Thyroid gland (tissue), 4 donors: ENCODE measurements around the gene IL12RB2. TPM values are rescaled to one million over a fixed set of nuclear protein-coding genes. Genes with fewer than 3 reads are reported as not detected.
"Not testable (repeated sequence)": the region's sequence is repeated elsewhere in the genome, so short reads cannot be mapped to it uniquely, and the experiment has no call there.

ENCODE experiments used
- DNase-seq, 2 donors: peaks; one replicate each; pipeline ENCODE4 v3.0.0-alpha.2; 2019
- H3K27ac ChIP-seq, 3 donors: fragments of 200-600 bp; sonication (generic); 1 replicate in 2 of 3; 2 replicates in 1 of 3; pipeline ENCODE4 v1.5.1; 2016 to 2019; ENCODE audit warnings: mild to moderate bottlenecking in 1 of 3, moderate library complexity in 1 of 3
- H3K27me3 ChIP-seq: fragments of 200-600 bp; sonication (generic); one replicate; pipeline ENCODE4 v1.5.1; 2019
- H3K36me3 ChIP-seq, 2 donors: fragments of 200-600 bp; sonication (generic); one replicate each; pipeline ENCODE4 v1.5.1; 2016 to 2019
- H3K4me1 ChIP-seq, 2 donors: fragments of 200-600 bp; sonication (generic); one replicate each; pipeline ENCODE4 v1.5.1; 2017 to 2019
- H3K4me3 ChIP-seq, 3 donors: fragments of 200-600 bp; sonication (generic); replicated peaks in 1 of 3; 1 replicate in 2 of 3; 2 replicates in 1 of 3; pipeline ENCODE4 v1.5.1; 2016; ENCODE audit warnings: mild to moderate bottlenecking in 1 of 3
- H3K9me3 ChIP-seq: fragments of 200-600 bp; sonication (generic); one replicate; pipeline ENCODE4 v1.5.1; 2017
- POLR2A ChIP-seq, 2 donors: fragments of 450-650 bp; IDR thresholded peaks; one replicate each; pipeline ENCODE4 v1.6.1; 2017; ENCODE audit warnings: antibody characterized with exemption in 2 of 2, mild to moderate bottlenecking in 2 of 2, moderate library complexity in 1 of 2
- WGBS, 2 donors: methylation state at CpG; one replicate each; pipeline ENCODE4 v1.1.5; 2017; 5-methylcytosine and 5-hydroxymethylcytosine counted together
- intact Hi-C: fragments of 100-400 bp; cut with DNase I; formaldehyde crosslinking; loops from one replicate; pipeline ENCODE4 v1.15.1; 2023
- total RNA-seq, 4 donors: library from RNA; depleted of rRNA; stranded (reverse); fragments of >200 nt; gene quantifications; one replicate each; pipeline ENCODE4 v1.2.3, GENCODE V29; 2016
- TF ChIP-seq, protein P1 (sequence below), 6 experiments: fragments of 200-600 bp in 3 of 6; fragments of 450-650 bp in 3 of 6; sonication (generic) in 3 of 6; IDR thresholded peaks; one replicate each; pipeline ENCODE4 v1.5.1; 2016 to 2019; ENCODE audit warnings: antibody characterized with exemption in 6 of 6, mild to moderate bottlenecking in 2 of 6, inconsistent platforms in 1 of 6, moderate library complexity in 1 of 6

Gene IL12RB2
- total RNA-seq, 4 donors from 2014 or later, result 0.45 to 4.3 (median 0.93) TPM

DNA sequence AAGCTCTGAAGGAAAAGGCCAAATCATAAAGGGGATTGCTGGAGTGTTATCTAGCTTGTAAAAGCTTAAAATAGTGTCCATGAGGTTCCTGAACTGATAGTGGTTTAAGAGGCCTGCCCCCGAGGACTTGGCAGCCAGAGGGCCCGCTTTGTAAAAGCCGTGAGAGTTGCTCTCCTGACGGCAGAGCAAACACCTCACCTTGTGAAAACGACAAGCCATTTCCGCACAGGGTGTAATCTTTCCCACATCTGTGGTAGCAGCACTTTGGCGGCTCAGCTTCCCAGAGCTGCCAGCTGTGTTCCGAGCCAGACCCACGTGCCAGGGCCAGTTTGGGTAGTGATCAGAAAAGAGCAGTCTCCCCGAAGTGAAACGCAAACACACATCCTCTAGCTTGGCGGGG is 85.6 kb downstream of the IL12RB2 start:
- TF ChIP-seq, protein P1, sequence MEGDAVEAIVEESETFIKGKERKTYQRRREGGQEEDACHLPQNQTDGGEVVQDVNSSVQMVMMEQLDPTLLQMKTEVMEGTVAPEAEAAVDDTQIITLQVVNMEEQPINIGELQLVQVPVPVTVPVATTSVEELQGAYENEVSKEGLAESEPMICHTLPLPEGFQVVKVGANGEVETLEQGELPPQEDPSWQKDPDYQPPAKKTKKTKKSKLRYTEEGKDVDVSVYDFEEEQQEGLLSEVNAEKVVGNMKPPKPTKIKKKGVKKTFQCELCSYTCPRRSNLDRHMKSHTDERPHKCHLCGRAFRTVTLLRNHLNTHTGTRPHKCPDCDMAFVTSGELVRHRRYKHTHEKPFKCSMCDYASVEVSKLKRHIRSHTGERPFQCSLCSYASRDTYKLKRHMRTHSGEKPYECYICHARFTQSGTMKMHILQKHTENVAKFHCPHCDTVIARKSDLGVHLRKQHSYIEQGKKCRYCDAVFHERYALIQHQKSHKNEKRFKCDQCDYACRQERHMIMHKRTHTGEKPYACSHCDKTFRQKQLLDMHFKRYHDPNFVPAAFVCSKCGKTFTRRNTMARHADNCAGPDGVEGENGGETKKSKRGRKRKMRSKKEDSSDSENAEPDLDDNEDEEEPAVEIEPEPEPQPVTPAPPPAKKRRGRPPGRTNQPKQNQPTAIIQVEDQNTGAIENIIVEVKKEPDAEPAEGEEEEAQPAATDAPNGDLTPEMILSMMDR (IDR thresholded peaks at IDR 0.05), result no peak
- TF ChIP-seq POLR2A (IDR thresholded peaks at IDR 0.05), result no peak
- H3K27ac ChIP-seq, result no peak overlapping the region

GRCh38 chr1:67393737-67394136 is 86.1 kb downstream of the IL12RB2 start:
- WGBS, 2 donors, result 87 to 90% methylated on average over 3 of the region's 3 CpGs

More for the DNA sequence above, 85.6 kb downstream of the IL12RB2 start:
- Histone ChIP-seq H3K4me3 (no peak overlapping the region), H3K27me3 (no peaks in the 10 kb centered on the region), H3K36me3 (no peaks in the 10 kb centered on the region), H3K9me3 (no peaks in the 10 kb centered on the region), H3K4me1 (no peaks in the 10 kb centered on the region)
- intact Hi-C loops, result no loop called here
- 66 to 82% methylated on average over 12 of the region's 12 CpGs for WGBS, 2 donors
- DNase-seq, result no peak

GRCh38 chr1:67394548-67394947 is 86.9 kb downstream of the IL12RB2 start:
- Histone ChIP-seq H3K4me1 (no peaks in the 10 kb centered on the region), H3K9me3 (no peaks in the 10 kb centered on the region), H3K27ac (no peak overlapping the region), H3K27me3 (no peaks in the 10 kb centered on the region), H3K36me3 (no peaks in the 10 kb centered on the region), H3K4me3 (no peak overlapping the region)
- 93 to 99% methylated on average over 4 of the region's 4 CpGs for WGBS, 2 donors
- intact Hi-C loops, result no loop called here
- TF ChIP-seq POLR2A (IDR thresholded peaks at IDR 0.05), result no peak
- TF ChIP-seq, protein P1 (IDR thresholded peaks at IDR 0.05), result no peak
- DNase-seq, result no peak

More at GRCh38 chr1:67393737-67394136, 86.1 kb downstream of the IL12RB2 start:
- DNase-seq, result no peak
- Histone ChIP-seq H3K27ac (no peak overlapping the region), H3K36me3 (no peaks in the 10 kb centered on the region), H3K4me1 (no peaks in the 10 kb centered on the region), H3K27me3 (no peaks in the 10 kb centered on the region), H3K9me3 (no peaks in the 10 kb centered on the region), H3K4me3 (no peak overlapping the region)
- intact Hi-C loops, result no loop called here
- TF ChIP-seq, protein P1 (IDR thresholded peaks at IDR 0.05), result no peak
- TF ChIP-seq POLR2A (IDR thresholded peaks at IDR 0.05), result no peak

GRCh38 chr1:67399199-67399993 is 91.7 kb downstream of the IL12RB2 start:
- Histone ChIP-seq H3K4me1 (peaks cover 0 to under 1% of the 10 kb centered on the region in 2 donors), H3K27ac (no peak overlapping the region), H3K27me3 (no peaks in the 10 kb centered on the region), H3K9me3 (no peaks in the 10 kb centered on the region), H3K36me3 (no peaks in the 10 kb centered on the region), H3K4me3 (no peak overlapping the region)
- intact Hi-C loops, result no loop called here
- TF ChIP-seq, protein P1 (IDR thresholded peaks at IDR 0.05), result no peak
- TF ChIP-seq POLR2A (IDR thresholded peaks at IDR 0.05), result no peak
- DNase-seq, result no peak
- 82 to 86% methylated on average over 7 of the region's 7 CpGs for WGBS, 2 donors

DNA sequence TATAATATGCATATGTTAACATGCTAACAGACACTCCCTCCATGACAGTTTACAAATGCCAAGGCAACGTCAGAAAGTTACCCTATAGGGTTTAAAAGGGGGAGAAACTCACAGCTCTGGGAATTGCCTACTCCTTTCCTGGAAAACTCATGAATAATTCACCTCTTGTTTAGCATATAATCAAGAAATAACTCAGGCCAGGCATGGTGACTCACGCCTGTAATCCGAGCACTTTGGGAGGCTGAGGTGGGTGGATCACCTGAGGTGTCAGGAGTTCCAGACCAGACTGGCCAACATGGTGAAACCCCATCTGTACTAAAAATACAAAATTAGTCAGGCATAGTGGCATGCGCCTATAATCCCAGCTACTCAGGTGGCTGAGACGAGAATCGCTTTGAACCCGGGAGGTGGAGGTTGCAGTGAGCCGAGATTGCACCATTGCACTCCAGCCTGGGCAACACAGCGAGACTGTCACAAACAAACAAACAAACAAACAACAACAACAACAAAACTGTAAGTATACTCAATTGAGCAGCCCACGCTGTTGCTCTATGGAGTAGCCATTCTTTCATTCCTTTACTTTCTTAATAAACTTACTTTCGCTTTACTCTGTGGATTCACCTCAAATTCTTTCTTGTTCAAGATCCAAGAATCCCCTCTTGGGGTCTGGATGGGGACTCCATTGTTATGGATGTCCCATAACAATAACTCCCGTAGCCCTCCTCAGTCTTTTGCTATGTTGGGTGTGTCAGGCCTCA is 92.5 kb downstream of the IL12RB2 start:
- H3K27me3 ChIP-seq, result not testable (repeated sequence)
- 73 to 77% methylated on average over 12 of the region's 12 CpGs for WGBS, 2 donors

More for the DNA sequence above, 92.5 kb downstream of the IL12RB2 start:
- H3K9me3 ChIP-seq, H3K4me1 ChIP-seq, H3K4me3 ChIP-seq, intact Hi-C loops, H3K36me3 ChIP-seq, DNase-seq, H3K27ac ChIP-seq: not testable (repeated sequence)
